ENCODE results near the gene ACP4.
"Not testable (repeated sequence)": the region's sequence is repeated elsewhere in the genome, so short reads cannot be mapped to it uniquely, and the experiment has no call there.

ACP4 gene

GRCh38 chr19:50790396-50790795 lies at the start of gene ACP4:
TSS of gene ACP4 (plus strand) at chr19:50790415. CDS start at chr19:50790415, 0 bp downstream.
- DNase-seq (ENCODE audit: low read depth in 2 of 3, low spot score in 1 of 3) = no peak

GRCh38 chr19:50741179-50741933 lies 48.9 kb upstream of the ACP4 start:
- no peak for DNase-seq (ENCODE audit: low read depth in 2 of 3, low spot score in 1 of 3)

- no peak for DNase-seq (ENCODE audit: low read depth in 2 of 3, low spot score in 1 of 3)
Observed at GRCh38 chr19:50743537-50743936, 46.7 kb upstream of the ACP4 start.

GRCh38 chr19:50745221-50745620 lies 45.0 kb upstream of the ACP4 start:
- DNase-seq (ENCODE audit: low read depth in 2 of 3, low spot score in 1 of 3) = no peak

GRCh38 chr19:50747141-50747540 lies 43.1 kb upstream of the ACP4 start:
- DNase-seq (ENCODE audit: low read depth in 2 of 3, low spot score in 1 of 3) = not testable (repeated sequence)

GRCh38 chr19:50749490-50749889 lies 40.7 kb upstream of the ACP4 start:
- DNase-seq (ENCODE audit: low read depth in 2 of 3, low spot score in 1 of 3) = no peak

- DNase-seq (ENCODE audit: low read depth in 2 of 3, low spot score in 1 of 3) = no peak
Observed at GRCh38 chr19:50750010-50750409, 40.2 kb upstream of the ACP4 start.

- no peak for DNase-seq (ENCODE audit: low read depth in 2 of 3, low spot score in 1 of 3)
Observed at GRCh38 chr19:50753879-50754278, 36.3 kb upstream of the ACP4 start.

GRCh38 chr19:50756244-50756643 lies 34.0 kb upstream of the ACP4 start:
- DNase-seq (ENCODE audit: low read depth in 2 of 3, low spot score in 1 of 3) = not testable (repeated sequence)

- not testable (repeated sequence) for DNase-seq (ENCODE audit: low read depth in 2 of 3, low spot score in 1 of 3)
Observed at GRCh38 chr19:50757624-50758023, 32.6 kb upstream of the ACP4 start.

GRCh38 chr19:50759076-50759475 lies 31.1 kb upstream of the ACP4 start:
- not testable (repeated sequence) for DNase-seq (ENCODE audit: low read depth in 2 of 3, low spot score in 1 of 3)

GRCh38 chr19:50759886-50760285 lies 30.3 kb upstream of the ACP4 start:
- DNase-seq (ENCODE audit: low read depth in 2 of 3, low spot score in 1 of 3) = no peak

GRCh38 chr19:50761501-50761900 lies 28.7 kb upstream of the ACP4 start:
- DNase-seq (ENCODE audit: low read depth in 2 of 3, low spot score in 1 of 3) = not testable (repeated sequence)

GRCh38 chr19:50763521-50763920 lies 26.7 kb upstream of the ACP4 start:
- not testable (repeated sequence) for DNase-seq (ENCODE audit: low read depth in 2 of 3, low spot score in 1 of 3)

- no peak for DNase-seq (ENCODE audit: low read depth in 2 of 3, low spot score in 1 of 3)
Observed at GRCh38 chr19:50764409-50764808, 25.8 kb upstream of the ACP4 start.

- DNase-seq (ENCODE audit: low read depth in 2 of 3, low spot score in 1 of 3) = not testable (repeated sequence)
Observed at GRCh38 chr19:50766746-50767145, 23.5 kb upstream of the ACP4 start.

GRCh38 chr19:50767263-50767662 lies 23.0 kb upstream of the ACP4 start:
- not testable (repeated sequence) for DNase-seq (ENCODE audit: low read depth in 2 of 3, low spot score in 1 of 3)

GRCh38 chr19:50768277-50768676 lies 21.9 kb upstream of the ACP4 start:
- DNase-seq (ENCODE audit: low read depth in 2 of 3, low spot score in 1 of 3) = no peak

- DNase-seq (ENCODE audit: low read depth in 2 of 3, low spot score in 1 of 3) = not testable (repeated sequence)
Observed at GRCh38 chr19:50770164-50770563, 20.1 kb upstream of the ACP4 start, which contains the start of gene GPR32. TSS of gene GPR32 (plus strand) at chr19:50770464. CDS start at chr19:50770601, 137 bp downstream.

GRCh38 chr19:50770888-50771287 lies 19.3 kb upstream of the ACP4 start:
- DNase-seq (ENCODE audit: low read depth in 2 of 3, low spot score in 1 of 3) = no peak

GRCh38 chr19:50772476-50772875 lies 17.7 kb upstream of the ACP4 start:
- no peak for DNase-seq (ENCODE audit: low read depth in 2 of 3, low spot score in 1 of 3)

- DNase-seq (ENCODE audit: low read depth in 2 of 3, low spot score in 1 of 3) = not testable (repeated sequence)
Observed at GRCh38 chr19:50772912-50773311, 17.3 kb upstream of the ACP4 start.

- DNase-seq (ENCODE audit: low read depth in 2 of 3, low spot score in 1 of 3) = not testable (repeated sequence)
Observed at GRCh38 chr19:50773454-50773853, 16.8 kb upstream of the ACP4 start.
